ENCODE results near the gene NAGLU.
"Not testable (repeated sequence)": the region's sequence is repeated elsewhere in the genome, so short reads cannot be mapped to it uniquely, and the experiment has no call there.

GRCh38 chr17:42555961-42556617 is 20.0 kb downstream of the NAGLU start:
- TF ChIP-seq, protein P1, sequence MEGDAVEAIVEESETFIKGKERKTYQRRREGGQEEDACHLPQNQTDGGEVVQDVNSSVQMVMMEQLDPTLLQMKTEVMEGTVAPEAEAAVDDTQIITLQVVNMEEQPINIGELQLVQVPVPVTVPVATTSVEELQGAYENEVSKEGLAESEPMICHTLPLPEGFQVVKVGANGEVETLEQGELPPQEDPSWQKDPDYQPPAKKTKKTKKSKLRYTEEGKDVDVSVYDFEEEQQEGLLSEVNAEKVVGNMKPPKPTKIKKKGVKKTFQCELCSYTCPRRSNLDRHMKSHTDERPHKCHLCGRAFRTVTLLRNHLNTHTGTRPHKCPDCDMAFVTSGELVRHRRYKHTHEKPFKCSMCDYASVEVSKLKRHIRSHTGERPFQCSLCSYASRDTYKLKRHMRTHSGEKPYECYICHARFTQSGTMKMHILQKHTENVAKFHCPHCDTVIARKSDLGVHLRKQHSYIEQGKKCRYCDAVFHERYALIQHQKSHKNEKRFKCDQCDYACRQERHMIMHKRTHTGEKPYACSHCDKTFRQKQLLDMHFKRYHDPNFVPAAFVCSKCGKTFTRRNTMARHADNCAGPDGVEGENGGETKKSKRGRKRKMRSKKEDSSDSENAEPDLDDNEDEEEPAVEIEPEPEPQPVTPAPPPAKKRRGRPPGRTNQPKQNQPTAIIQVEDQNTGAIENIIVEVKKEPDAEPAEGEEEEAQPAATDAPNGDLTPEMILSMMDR (IDR thresholded peaks at IDR 0.05; ENCODE audit: low read depth, low read length): not testable (repeated sequence)
- not testable (repeated sequence) for TF ChIP-seq POLR2A (IDR thresholded peaks at IDR 0.05; ENCODE audit: extremely low read depth, insufficient read length)
- TF ChIP-seq, protein P2, sequence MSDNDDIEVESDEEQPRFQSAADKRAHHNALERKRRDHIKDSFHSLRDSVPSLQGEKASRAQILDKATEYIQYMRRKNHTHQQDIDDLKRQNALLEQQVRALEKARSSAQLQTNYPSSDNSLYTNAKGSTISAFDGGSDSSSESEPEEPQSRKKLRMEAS (IDR thresholded peaks at IDR 0.05; ENCODE audit: low read depth, low read length): not testable (repeated sequence)
